Fibroblast of lung (primary cell): ENCODE data around the gene VCX.

Experiments
- CTCF ChIP-seq, 2 donors: IDR thresholded peaks in 1 of 2; conservative IDR thresholded peaks in 1 of 2; 1 replicate in 1 of 2; 2 replicates in 1 of 2; pipeline ENCODE4 v1.5.1; 2011 to 2012; ENCODE audit warnings: low read length in 2 of 2, control low read depth in 1 of 2, inconsistent platforms in 1 of 2, low read depth in 1 of 2, mild to moderate bottlenecking in 1 of 2
- EZH2 ChIP-seq: IDR thresholded peaks from 2 replicates; pipeline ENCODE4 v1.5.1; 2012; ENCODE audit warnings: low read length, control low read depth, mild to moderate bottlenecking; ENCODE audit errors: missing control alignments

- TF ChIP-seq CTCF (conservative IDR thresholded peaks at IDR 0.05 in 1 of 2, IDR thresholded peaks at IDR 0.05 in 1 of 2; ENCODE audit: low read depth in 1 of 2, low read length in 2 of 2) (no peak), EZH2 (no peak)
Observed at GRCh38 chrX:7876957-7877356, 34.0 kb downstream of the VCX start.
